Stimulated activated CD4-positive, alpha-beta T cell treated with anti-CD3 and anti-CD28 coated beads, Interleukin-12 subunit alpha, Interleukin-12 subunit beta, amount 100 ng/mL, for 4 hours (primary cell): ENCODE data around the gene GTPBP2.
"Not testable (repeated sequence)": the region's sequence is repeated elsewhere in the genome, so short reads cannot be mapped to it uniquely, and the experiment has no call there.

ENCODE experiments used
- DNase-seq: peaks from one replicate; pipeline ENCODE4 v3.0.0-alpha.2; 2020

GTPBP2 gene

GRCh38 chr6:43629104-43629504, at the start of gene GTPBP2:
Gene GTPBP2, minus strand, starts transcription at chr6:43629264. Its CDS starts 102 bp downstream, at chr6:43629162.
- peak; percentile 92 for DNase-seq

DNA sequence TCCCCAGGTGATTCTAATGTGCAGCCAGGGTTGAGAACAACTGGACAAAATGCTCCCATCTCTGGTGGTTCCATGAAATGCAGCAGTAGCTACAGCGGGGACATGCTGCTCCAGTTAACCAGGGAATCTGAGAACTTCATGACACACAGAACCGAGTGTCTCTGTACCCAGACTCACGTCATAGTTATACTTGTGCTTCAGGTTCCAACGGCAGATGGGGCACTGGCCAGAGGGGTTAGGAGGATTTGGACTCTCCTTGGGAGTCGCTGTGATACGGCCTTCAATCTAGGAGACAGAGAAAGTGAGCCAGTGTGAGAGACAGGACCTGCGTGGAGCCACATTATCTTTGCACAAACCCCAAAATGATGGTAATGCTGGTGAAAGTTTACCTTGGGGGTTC, 49.3 kb upstream of the GTPBP2 start:
- DNase-seq, result no peak

GRCh38 chr6:43677759-43678158, 48.7 kb upstream of the GTPBP2 start:
- no peak for DNase-seq

GRCh38 chr6:43676962-43677606, 48.0 kb upstream of the GTPBP2 start:
- DNase-seq, result no peak

DNA sequence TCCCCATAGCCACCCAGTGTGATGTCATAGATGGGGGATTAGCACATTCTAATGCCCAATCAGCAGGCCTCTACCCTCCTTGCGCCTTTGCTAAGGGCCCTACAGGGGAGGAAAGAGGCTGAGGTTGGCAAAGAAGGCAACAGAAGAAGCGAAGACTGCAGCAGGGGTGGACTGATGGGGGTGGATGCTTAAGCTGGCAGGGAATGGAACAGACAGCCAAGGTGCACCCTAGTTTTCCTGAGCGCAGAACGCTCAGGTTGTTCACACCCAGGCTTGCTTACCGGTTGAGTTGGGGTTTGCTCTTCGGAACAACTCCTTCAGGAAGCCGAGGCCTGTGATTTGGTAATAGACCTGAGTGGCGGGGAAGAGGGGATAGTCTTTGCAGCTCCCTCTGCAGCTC, 45.9 kb upstream of the GTPBP2 start:
- no peak for DNase-seq

- no peak for DNase-seq
Measured at GRCh38 chr6:43674291-43674690, 45.2 kb upstream of the GTPBP2 start.

GRCh38 chr6:43673444-43674084, 44.5 kb upstream of the GTPBP2 start:
- no peak for DNase-seq

GRCh38 chr6:43671801-43672690, 43.0 kb upstream of the GTPBP2 start:
- no peak for DNase-seq

- no peak for DNase-seq
Measured at GRCh38 chr6:43671011-43671800, 42.1 kb upstream of the GTPBP2 start.

DNA sequence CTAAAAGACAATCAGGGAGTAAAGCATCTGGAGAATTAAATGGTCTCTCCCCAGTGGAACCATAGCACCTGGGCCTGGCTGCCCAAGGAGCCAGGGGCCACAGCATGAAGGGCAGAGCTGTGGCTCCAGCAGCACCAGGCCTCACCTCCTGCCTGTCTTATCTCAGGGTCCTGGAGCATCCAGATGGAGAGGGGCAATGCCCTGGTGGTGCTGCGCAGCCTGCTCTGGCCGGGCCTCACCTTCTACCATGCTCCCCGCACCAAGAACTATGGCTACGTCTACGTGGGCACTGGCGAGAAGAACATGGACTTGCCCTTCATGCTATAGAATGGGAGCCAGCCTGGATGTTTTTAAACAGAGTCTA, 41.5 kb upstream of the GTPBP2 start:
- no peak for DNase-seq

- no peak for DNase-seq
Measured at GRCh38 chr6:43669922-43670622, 41.0 kb upstream of the GTPBP2 start.

- no peak for DNase-seq
Measured at GRCh38 chr6:43669050-43669921, 40.2 kb upstream of the GTPBP2 start.

- peak; percentile 43 for DNase-seq
Measured at GRCh38 chr6:43668151-43669028, 39.3 kb upstream of the GTPBP2 start.

DNA sequence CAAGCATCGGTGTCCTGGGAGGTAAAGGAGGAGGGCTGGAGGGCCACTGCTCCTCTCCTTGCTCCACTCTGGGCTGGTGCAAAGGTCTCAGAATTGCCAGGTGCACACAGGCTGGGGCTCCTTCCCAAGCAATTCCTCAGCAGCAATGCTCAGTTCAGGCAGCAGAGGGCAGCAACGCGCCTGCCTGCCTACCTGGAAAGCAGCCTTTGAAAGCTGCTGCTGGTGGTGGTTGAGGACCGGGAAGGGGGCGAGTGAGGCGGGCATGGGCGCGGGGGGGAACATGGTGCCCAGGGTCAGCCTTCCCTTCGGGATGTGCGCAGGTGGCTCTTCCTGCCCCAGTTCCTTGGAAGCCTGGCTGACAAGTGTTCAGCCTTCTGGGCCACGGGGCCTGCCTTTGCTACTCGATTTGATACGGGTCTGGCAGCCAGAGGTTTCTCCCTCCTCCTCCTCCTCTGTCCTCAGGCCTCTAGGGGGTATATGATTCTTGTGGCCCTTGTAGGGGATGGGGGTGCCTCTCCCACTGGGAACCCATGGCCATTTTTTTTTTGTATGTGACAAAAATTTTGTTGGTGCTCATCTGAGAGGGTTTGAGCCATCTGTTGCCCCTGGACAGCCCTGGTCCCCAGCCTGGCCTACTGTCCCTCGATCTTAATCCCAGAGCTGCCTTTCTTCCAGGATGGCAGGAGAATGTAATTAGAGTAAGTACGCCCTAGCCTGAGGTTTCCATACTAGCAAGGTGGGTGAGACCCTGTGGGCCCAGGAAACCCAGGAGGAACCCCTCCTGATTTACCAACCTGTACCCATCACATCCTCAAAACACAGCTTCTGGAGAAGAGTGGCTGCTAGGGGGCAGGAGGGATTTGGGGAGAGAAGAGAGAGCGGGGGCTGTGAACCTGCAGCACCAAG, 38.4 kb upstream of the GTPBP2 start:
- peak; percentile 82 for DNase-seq

GRCh38 chr6:43666196-43666920, 37.3 kb upstream of the GTPBP2 start:
- DNase-seq, result no peak

DNA sequence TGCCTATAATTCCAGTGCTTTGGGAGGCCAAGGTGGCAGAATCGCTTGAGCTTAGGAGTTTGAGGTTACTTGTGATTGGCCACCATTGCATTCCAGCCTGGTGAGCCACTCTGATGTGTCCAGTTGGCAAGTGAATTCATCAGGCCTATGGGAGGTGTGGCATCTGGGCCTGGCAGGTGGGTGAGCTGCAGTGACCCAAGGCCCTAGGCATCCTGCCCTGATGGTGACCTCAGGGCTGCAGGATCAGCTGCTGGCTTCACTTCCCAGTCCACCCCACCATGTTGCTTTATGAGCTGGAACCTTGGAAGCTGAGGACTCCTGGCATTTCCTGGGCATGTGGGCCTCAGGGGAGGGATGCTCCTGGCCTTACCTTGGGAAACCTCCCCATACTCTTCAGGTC, 36.3 kb upstream of the GTPBP2 start:
- no peak for DNase-seq

- DNase-seq, result not testable (repeated sequence)
Measured at GRCh38 chr6:43662948-43663347, 33.9 kb upstream of the GTPBP2 start.

GRCh38 chr6:43658161-43658560, 29.1 kb upstream of the GTPBP2 start:
- no peak for DNase-seq
